SK-N-SH (cell line): ENCODE results near the gene CAMSAP1. TPM values are rescaled to one million over a fixed set of nuclear protein-coding genes. Genes with fewer than 3 reads are reported as not detected.

Source experiments
- CTCF ChIA-PET: fragments of 300-600, 350-600 bp; formaldehyde crosslinking; extraction: SDS; loops from one replicate; lab custom pipeline; 2021; lab: Yijun Ruan, JAX
- POLR2A ChIA-PET: fragments of 350-600 bp; sonication (Branson Sonifier 250); formaldehyde crosslinking; extraction: SDS; loops from one replicate; lab custom pipeline; 2020; ENCODE audit warnings: antibody characterized with exemption, inconsistent platforms; lab: Yijun Ruan, JAX
- DNase-seq: peaks from one replicate; pipeline ENCODE4 v3.0.0; 2012
- H2AFZ ChIP-seq: fragments of 200-600 bp; sonication (generic); 2 replicates; pipeline ENCODE4 v1.8.1; 2016; ENCODE audit warnings: antibody characterized with exemption, mild to moderate bottlenecking, low read depth
- H3F3A ChIP-seq: fragments of 200-600 bp; sonication (generic); replicated peaks from 2 replicates; pipeline ENCODE3; 2016; ENCODE audit warnings: antibody characterized with exemption, mild to moderate bottlenecking; ENCODE audit not compliant: insufficient read depth
- H3K27ac ChIP-seq, 2 experiments: fragments of 200-500 bp in 1 of 2; fragments of 200-600 bp in 1 of 2; sonication (Bioruptor generic) in 1 of 2; sonication (generic), shearing (Covaris generic) in 1 of 2; 2 replicates each; pipeline versions ENCODE4 v1.5.1 to v1.6.1; 2014 to 2016; ENCODE audit warnings: low read depth in 2 of 2, inconsistent platforms in 1 of 2, low read length in 1 of 2, mild to moderate bottlenecking in 1 of 2, mixed read lengths in 1 of 2
- H3K27me3 ChIP-seq: fragments of 200-600 bp; sonication (generic), shearing (Covaris generic); 2 replicates; pipeline ENCODE4 v1.6.1; 2016; ENCODE audit warnings: mixed run types; ENCODE audit not compliant: insufficient read depth
- H3K36me3 ChIP-seq, 2 experiments: fragments of 200-500 bp in 1 of 2; fragments of 200-600 bp in 1 of 2; sonication (Bioruptor generic) in 1 of 2; sonication (generic) in 1 of 2; replicated peaks in 1 of 2; 2 replicates each; pipeline versions ENCODE3 to v1.5.1; 2014 to 2016; ENCODE audit warnings: low read length in 1 of 2, mild to moderate bottlenecking in 1 of 2; ENCODE audit not compliant: insufficient read depth in 2 of 2, control insufficient read depth in 1 of 2
- H3K4me1 ChIP-seq, 2 experiments: fragments of 200-500 bp in 1 of 2; fragments of 200-600 bp in 1 of 2; sonication (Bioruptor generic) in 1 of 2; sonication (generic), shearing (Covaris generic) in 1 of 2; 2 replicates each; pipeline versions ENCODE4 v1.5.1 to v1.6.1; 2014 to 2016; ENCODE audit warnings: low read depth in 1 of 2, low read length in 1 of 2, mixed run types in 1 of 2; ENCODE audit not compliant: insufficient read depth in 2 of 2, control insufficient read depth in 1 of 2
- H3K4me2 ChIP-seq: fragments of 200-600 bp; sonication (generic), shearing (Covaris generic); 2 replicates; pipeline ENCODE4 v1.6.1; 2017; ENCODE audit warnings: mixed run types
- H3K4me3 ChIP-seq, 2 experiments: fragments of 200-500 bp in 1 of 2; fragments of 200-600 bp in 1 of 2; sonication (Bioruptor generic) in 1 of 2; sonication (generic), shearing (Covaris generic) in 1 of 2; 2 replicates each; pipeline versions ENCODE4 v1.5.1 to v1.8.1; 2014 to 2016; ENCODE audit warnings: low read depth in 2 of 2, inconsistent platforms in 1 of 2, low read length in 1 of 2, mild to moderate bottlenecking in 1 of 2, mixed read lengths in 1 of 2, moderate library complexity in 1 of 2
- H3K79me2 ChIP-seq: fragments of 200-600 bp; sonication (generic); 2 replicates; pipeline ENCODE4 v1.8.1; 2017; ENCODE audit warnings: mild to moderate bottlenecking; ENCODE audit not compliant: insufficient read depth
- H3K9ac ChIP-seq: fragments of 200-600 bp; sonication (generic); 2 replicates; pipeline ENCODE4 v1.6.1; 2017; ENCODE audit warnings: mixed run types
- H3K9me2 ChIP-seq: fragments of 200-600 bp; sonication (generic); 2 replicates; pipeline ENCODE4 v1.6.1; 2017; ENCODE audit warnings: mixed run types
- H3K9me3 ChIP-seq: fragments of 200-600 bp; sonication (generic); 2 replicates; pipeline ENCODE4 v1.6.1; 2017; ENCODE audit warnings: mixed run types, mild to moderate bottlenecking, moderate library complexity
- H4K20me1 ChIP-seq: fragments of 200-600 bp; sonication (generic); 2 replicates; pipeline ENCODE4 v1.6.1; 2017; ENCODE audit warnings: mild to moderate bottlenecking, mixed run types; ENCODE audit not compliant: insufficient read depth
- CHD2 ChIP-seq: fragments of 150-350 bp; IDR thresholded peaks from 2 replicates; pipeline ENCODE4 v1.6.1; 2018; ENCODE audit warnings: low read length; ENCODE audit not compliant: partially characterized antibody
- ELF1 ChIP-seq: IDR thresholded peaks from 2 replicates; pipeline ENCODE4 v1.4.0; 2012
- EP300 ChIP-seq, 2 experiments: IDR thresholded peaks; 2 replicates each; pipeline versions ENCODE4 v1.4.0 to v1.6.1; 2012; ENCODE audit warnings: borderline replicate concordance in 1 of 2, low read depth in 1 of 2, low read length in 1 of 2
- FOSL2 ChIP-seq: IDR thresholded peaks from 2 replicates; pipeline ENCODE4 v1.4.0; 2012; ENCODE audit warnings: low read depth, mild to moderate bottlenecking, moderate library complexity, borderline replicate concordance
- FOXM1 ChIP-seq: IDR thresholded peaks from 2 replicates; pipeline ENCODE4 v1.4.0; 2012; ENCODE audit warnings: low read depth, mild to moderate bottlenecking
- GABPA ChIP-seq: IDR thresholded peaks from 2 replicates; pipeline ENCODE4 v1.4.0; 2012; ENCODE audit warnings: low read depth, mild to moderate bottlenecking
- GATA2 ChIP-seq: sonication (generic); formaldehyde crosslinking; IDR thresholded peaks from 2 replicates; pipeline ENCODE4 v1.5.0; 2020; ENCODE audit warnings: mild to moderate bottlenecking, missing genetic modification reagents
- JUND ChIP-seq: IDR thresholded peaks from 2 replicates; pipeline ENCODE4 v1.4.0; 2012
- MEF2A ChIP-seq: IDR thresholded peaks from 2 replicates; pipeline ENCODE4 v1.4.0; 2012; ENCODE audit warnings: low read depth, borderline replicate concordance
- NFIC ChIP-seq: IDR thresholded peaks from 2 replicates; pipeline ENCODE4 v1.4.0; 2012; ENCODE audit warnings: borderline replicate concordance
- RAD21 ChIP-seq: IDR thresholded peaks from 2 replicates; pipeline ENCODE4 v1.6.1; 2012; ENCODE audit warnings: mild to moderate bottlenecking, low read length
- REST ChIP-seq: IDR thresholded peaks from 2 replicates; pipeline ENCODE4 v1.6.1; 2012; ENCODE audit warnings: mild to moderate bottlenecking, low read depth, low read length, moderate library complexity
- RXRA ChIP-seq: IDR thresholded peaks from 2 replicates; pipeline ENCODE4 v1.4.0; 2012; ENCODE audit warnings: low read depth, mild to moderate bottlenecking, borderline replicate concordance
- SIN3A ChIP-seq: IDR thresholded peaks from 2 replicates; pipeline ENCODE4 v1.6.1; 2012; ENCODE audit warnings: low read depth, mild to moderate bottlenecking, low read length, moderate library complexity, borderline replicate concordance
- SMC3 ChIP-seq: IDR thresholded peaks from 2 replicates; pipeline ENCODE4 v1.6.1; 2012; ENCODE audit warnings: low read depth, low read length, improper control_type of control experiment
- TAF1 ChIP-seq: IDR thresholded peaks from 2 replicates; pipeline ENCODE4 v1.6.1; 2012; ENCODE audit warnings: low read depth, mild to moderate bottlenecking, low read length, moderate library complexity, borderline replicate concordance
- TCF12 ChIP-seq: IDR thresholded peaks from 2 replicates; pipeline ENCODE4 v1.4.0; 2012
- TEAD4 ChIP-seq: IDR thresholded peaks from 2 replicates; pipeline ENCODE4 v1.4.0; 2012; ENCODE audit warnings: mild to moderate bottlenecking, borderline replicate concordance; ENCODE audit not compliant: insufficient read depth
- USF1 ChIP-seq: IDR thresholded peaks from 2 replicates; pipeline ENCODE4 v1.4.0; 2012; ENCODE audit warnings: low read depth, borderline replicate concordance
- WGBS: methylation state at CpG from one replicate; pipeline ENCODE4 v1.1.6; 2017; ENCODE audit warnings: low lambda C conversion rate; 5-methylcytosine and 5-hydroxymethylcytosine counted together
- polyA plus RNA-seq, 3 experiments: library from polyadenylated mRNA; depleted of rRNA; stranded (reverse); fragments of >200 nt; gene quantifications; 2 replicates each; pipeline ENCODE4 v1.2.3, GENCODE V29; 2012

Gene CAMSAP1
- polyA plus RNA-seq, 1 of the 3 experiments (the other 2 are of a cell fraction): 8.9 TPM

DNA sequence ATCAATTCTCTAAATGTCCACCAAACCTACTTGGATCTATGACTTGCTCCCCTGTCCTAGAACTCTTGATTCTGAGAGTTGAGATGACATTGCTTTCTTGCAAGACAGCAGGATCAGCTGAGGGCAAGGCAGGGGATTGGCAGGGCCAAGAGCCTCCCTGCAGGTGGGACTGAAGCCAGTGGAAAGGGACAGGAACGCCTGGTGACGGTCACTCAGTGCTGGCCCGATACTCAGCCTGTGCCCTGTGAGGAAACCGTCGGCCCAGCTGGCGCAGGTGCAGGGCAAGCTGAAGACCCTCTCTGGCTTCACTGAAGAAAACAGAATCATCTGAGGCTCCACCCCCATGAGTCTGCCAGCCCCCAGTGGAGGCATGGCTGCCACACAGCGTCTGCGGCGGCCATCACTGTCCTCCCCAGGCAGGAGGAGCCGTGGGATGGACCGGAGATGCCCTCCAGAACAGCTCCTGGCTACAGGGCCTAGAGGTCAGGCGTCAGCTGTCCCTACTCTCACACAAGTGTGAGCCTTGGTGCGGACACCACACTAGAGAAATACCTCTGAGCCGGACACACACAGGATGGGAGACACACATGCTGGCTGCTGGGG lies 39.1 kb upstream of the CAMSAP1 start:
- POLR2A ChIA-PET: no interaction called here
- Histone ChIP-seq H3F3A (no peaks in the 10 kb centered on the region), H3K9me3 (no peaks in the 10 kb centered on the region), H3K4me1 (no peaks in the 10 kb centered on the region), H3K9ac (no peak overlapping the region), H4K20me1 (no peaks in the 10 kb centered on the region), H2AFZ (no peak overlapping the region), H3K27ac (no peak overlapping the region), H3K36me3 (peaks cover 16 to 49% of the 10 kb centered on the region in 2 experiments), H3K79me2 (no peaks in the 10 kb centered on the region), H3K4me3 (no peak overlapping the region), H3K27me3 (no peaks in the 10 kb centered on the region), H3K4me2 (no peak overlapping the region), H3K9me2 (no peaks in the 10 kb centered on the region)
- DNase-seq: no peak
- WGBS: 97% methylated on average over 7 of the region's 14 CpGs
- CTCF ChIA-PET: interaction anchor here (1.5 kb wide), 1 partner anchor 176 kb away, joined by 4 read pairs; no protein-coding TSS in a partner anchor
- TF ChIP-seq RXRA (no peak), FOXM1 (no peak), TAF1 (no peak), RAD21 (no peak), CHD2 (no peak), GATA2 (no peak), REST (no peak), USF1 (no peak), TEAD4 (no peak), NFIC (no peak), EP300 (IDR thresholded peaks at IDR 0.05; ENCODE audit: borderline replicate concordance in 1 of 2, low read depth in 1 of 2, low read length in 1 of 2) (no peak), FOSL2 (no peak), ELF1 (no peak), SMC3 (no peak), TCF12 (no peak), SIN3A (no peak), GABPA (no peak), MEF2A (no peak), JUND (no peak)
